ENCODE data around the gene STX10.

GRCh38 chr19:13171146-13171545 is 21.0 kb upstream of the STX10 start:
- TF ChIP-seq CTCF (IDR thresholded peaks at IDR 0.05; ENCODE audit: low read depth, low read length, poor library complexity, severe bottlenecking), result no peak
- no peak for TF ChIP-seq EZH2phosphoT487 (IDR thresholded peaks at IDR 0.05; ENCODE audit: borderline replicate concordance, low read length)

All from DOHH2 (cell line).